ENCODE measurements around the gene PSMC3.

Gene PSMC3

GRCh38 chr11:47442514-47442913, 16.3 kb upstream of the PSMC3 start:
- DNase-seq, result no peak

- DNase-seq, result no peak
Measured at GRCh38 chr11:47441421-47441820, 15.2 kb upstream of the PSMC3 start.

GRCh38 chr11:47440054-47440476, 13.8 kb upstream of the PSMC3 start:
- no peak for DNase-seq

- no peak for DNase-seq
Measured at GRCh38 chr11:47438721-47439120, 12.5 kb upstream of the PSMC3 start.

- peak; percentile 52 for DNase-seq
Measured at GRCh38 chr11:47437746-47438418, 11.6 kb upstream of the PSMC3 start.

- DNase-seq, result no peak
Measured at GRCh38 chr11:47437218-47437745, 11.0 kb upstream of the PSMC3 start.

GRCh38 chr11:47436726-47437125, 10.5 kb upstream of the PSMC3 start:
- no peak for DNase-seq

GRCh38 chr11:47435687-47436086, 9.4 kb upstream of the PSMC3 start:
- no peak for DNase-seq

- peak; percentile 88 for DNase-seq
Measured at GRCh38 chr11:47434011-47434786, 8.0 kb upstream of the PSMC3 start.

- no peak for DNase-seq
Measured at GRCh38 chr11:47433157-47433556, 6.9 kb upstream of the PSMC3 start.

- no peak for DNase-seq
Measured at GRCh38 chr11:47431356-47432083, 5.3 kb upstream of the PSMC3 start.

- no peak for DNase-seq
Measured at GRCh38 chr11:47430524-47430923, 4.3 kb upstream of the PSMC3 start.

- DNase-seq, result no peak
Measured at GRCh38 chr11:47425611-47426010, 628 bp downstream of the PSMC3 start.

- no peak for DNase-seq
Measured at GRCh38 chr11:47418454-47419259, 7.6 kb downstream of the PSMC3 start.

GRCh38 chr11:47417712-47418111, 8.5 kb downstream of the PSMC3 start:
- DNase-seq, result no peak

GRCh38 chr11:47415949-47416472, 10.2 kb downstream of the PSMC3 start:
- DNase-seq, result no peak

GRCh38 chr11:47415091-47415854, 11.0 kb downstream of the PSMC3 start:
- DNase-seq, result no peak

- DNase-seq, result no peak
Measured at GRCh38 chr11:47414685-47415070, 11.6 kb downstream of the PSMC3 start.

- DNase-seq, result no peak
Measured at GRCh38 chr11:47413908-47414684, 12.1 kb downstream of the PSMC3 start.

- no peak for DNase-seq
Measured at GRCh38 chr11:47413351-47413750, 12.9 kb downstream of the PSMC3 start.

Data from NCI-H446 treated with DMSO at 0.1 percent for 48 hours (cell line).